ENCODE results near the gene MLYCD. TPM values are rescaled to one million over a fixed set of nuclear protein-coding genes. Genes with fewer than 3 reads are reported as not detected.

The MLYCD gene
- total RNA-seq, 1 experiment from 2014 or later, result 2.0 TPM

GRCh38 chr16:83969771-83970429 lies 71.0 kb downstream of the MLYCD start:
- no peaks in the 10 kb centered on the region for H3K9me3 ChIP-seq (ENCODE audit: low read depth, low read length, poor library complexity, severe bottlenecking)
- no peak for DNase-seq (ENCODE audit: low spot score)
- H3K4me3 ChIP-seq (ENCODE audit: low read depth, low read length, poor library complexity, severe bottlenecking), result no peak overlapping the region
- H3K27ac ChIP-seq (ENCODE audit: low read depth, low read length, poor library complexity, severe bottlenecking), result no peak overlapping the region
- CTCF ChIA-PET, result interaction anchor here (0.6 kb wide), 1 partner anchor 60 kb away, joined by 4 read pairs; no protein-coding TSS in a partner anchor
- H3K27me3 ChIP-seq (replicated peaks; ENCODE audit: insufficient read depth, low read depth, low read length, poor library complexity), result peaks cover 7% of the 10 kb centered on the region
- no peaks in the 10 kb centered on the region for H3K4me1 ChIP-seq (ENCODE audit: insufficient read depth, low read length, poor library complexity, severe bottlenecking)
- no TSS peak for BruUV-seq (replicated peaks)
- H3K36me3 ChIP-seq (ENCODE audit: insufficient read depth, low read length, poor library complexity, severe bottlenecking), result no peaks in the 10 kb centered on the region
- intact Hi-C loops (cut with micrococcal nuclease; ENCODE audit: unreplicated experiment), result no loop called here
- POLR2A ChIA-PET (ENCODE audit: low non-redundant PET), result no interaction called here
- TF ChIP-seq CTCF (conservative IDR thresholded peaks at IDR 0.05; ENCODE audit: low read depth, low read length) (no peak), EZH2 (IDR thresholded peaks at IDR 0.05; ENCODE audit: borderline replicate concordance, low read depth, low read length, poor library complexity, severe bottlenecking) (no peak)

- Histone ChIP-seq H3K27me3 (replicated peaks; ENCODE audit: insufficient read depth, low read depth, low read length, poor library complexity) (peaks cover 7% of the 10 kb centered on the region), H3K9me3 (ENCODE audit: low read depth, low read length, poor library complexity, severe bottlenecking) (no peaks in the 10 kb centered on the region), H3K4me1 (ENCODE audit: insufficient read depth, low read length, poor library complexity, severe bottlenecking) (no peaks in the 10 kb centered on the region), H3K27ac (ENCODE audit: low read depth, low read length, poor library complexity, severe bottlenecking) (no peak overlapping the region), H3K36me3 (ENCODE audit: insufficient read depth, low read length, poor library complexity, severe bottlenecking) (no peaks in the 10 kb centered on the region), H3K4me3 (ENCODE audit: low read depth, low read length, poor library complexity, severe bottlenecking) (no peak overlapping the region)
- CTCF ChIA-PET, result interaction anchor here (0.6 kb wide), 1 partner anchor 60 kb away, joined by 4 read pairs; no protein-coding TSS in a partner anchor
- no peak for DNase-seq (ENCODE audit: low spot score)
- BruUV-seq (replicated peaks), result no TSS peak
- POLR2A ChIA-PET (ENCODE audit: low non-redundant PET), result no interaction called here
- intact Hi-C loops (cut with micrococcal nuclease; ENCODE audit: unreplicated experiment), result no loop called here
- TF ChIP-seq EZH2 (IDR thresholded peaks at IDR 0.05; ENCODE audit: borderline replicate concordance, low read depth, low read length, poor library complexity, severe bottlenecking), result no peak
- no peak for TF ChIP-seq CTCF (conservative IDR thresholded peaks at IDR 0.05; ENCODE audit: low read depth, low read length)
These were observed 71.5 kb downstream of the MLYCD start for GRCh38 chr16:83970430-83970815.

GRCh38 chr16:83971165-83972130 lies 72.5 kb downstream of the MLYCD start:
- POLR2A ChIA-PET (ENCODE audit: low non-redundant PET), result no interaction called here
- no TSS peak for BruUV-seq (replicated peaks)
- H3K9me3 ChIP-seq (ENCODE audit: low read depth, low read length, poor library complexity, severe bottlenecking), result no peaks in the 10 kb centered on the region
- no peaks in the 10 kb centered on the region for H3K36me3 ChIP-seq (ENCODE audit: insufficient read depth, low read length, poor library complexity, severe bottlenecking)
- no peak overlapping the region for H3K4me3 ChIP-seq (ENCODE audit: low read depth, low read length, poor library complexity, severe bottlenecking)
- intact Hi-C loops (cut with micrococcal nuclease; ENCODE audit: unreplicated experiment), result no loop called here
- H3K4me1 ChIP-seq (ENCODE audit: insufficient read depth, low read length, poor library complexity, severe bottlenecking), result no peaks in the 10 kb centered on the region
- H3K27ac ChIP-seq (ENCODE audit: low read depth, low read length, poor library complexity, severe bottlenecking), result no peak overlapping the region
- DNase-seq (ENCODE audit: low spot score), result no peak
- CTCF ChIA-PET, result no interaction called here
- TF ChIP-seq CTCF (conservative IDR thresholded peaks at IDR 0.05; ENCODE audit: low read depth, low read length) (no peak), EZH2 (IDR thresholded peaks at IDR 0.05; ENCODE audit: borderline replicate concordance, low read depth, low read length, poor library complexity, severe bottlenecking) (no peak)
- peaks cover 7% of the 10 kb centered on the region for H3K27me3 ChIP-seq (replicated peaks; ENCODE audit: insufficient read depth, low read depth, low read length, poor library complexity)

Data from A673 (cell line).